GM10266 (cell line): ENCODE results near the gene RPS6KC1.

ENCODE experiments used
- DNase-seq: peaks from one replicate; pipeline ENCODE4 v3.0.0; 2012; ENCODE audit errors: extremely low spot score
- TF ChIP-seq, protein P1 (sequence below): IDR thresholded peaks from 2 replicates; pipeline ENCODE4 v1.5.1; 2012; ENCODE audit warnings: mild to moderate bottlenecking, low read depth; ENCODE audit not compliant: control insufficient read depth, insufficient read depth; ENCODE audit errors: missing control alignments

Gene RPS6KC1

DNA sequence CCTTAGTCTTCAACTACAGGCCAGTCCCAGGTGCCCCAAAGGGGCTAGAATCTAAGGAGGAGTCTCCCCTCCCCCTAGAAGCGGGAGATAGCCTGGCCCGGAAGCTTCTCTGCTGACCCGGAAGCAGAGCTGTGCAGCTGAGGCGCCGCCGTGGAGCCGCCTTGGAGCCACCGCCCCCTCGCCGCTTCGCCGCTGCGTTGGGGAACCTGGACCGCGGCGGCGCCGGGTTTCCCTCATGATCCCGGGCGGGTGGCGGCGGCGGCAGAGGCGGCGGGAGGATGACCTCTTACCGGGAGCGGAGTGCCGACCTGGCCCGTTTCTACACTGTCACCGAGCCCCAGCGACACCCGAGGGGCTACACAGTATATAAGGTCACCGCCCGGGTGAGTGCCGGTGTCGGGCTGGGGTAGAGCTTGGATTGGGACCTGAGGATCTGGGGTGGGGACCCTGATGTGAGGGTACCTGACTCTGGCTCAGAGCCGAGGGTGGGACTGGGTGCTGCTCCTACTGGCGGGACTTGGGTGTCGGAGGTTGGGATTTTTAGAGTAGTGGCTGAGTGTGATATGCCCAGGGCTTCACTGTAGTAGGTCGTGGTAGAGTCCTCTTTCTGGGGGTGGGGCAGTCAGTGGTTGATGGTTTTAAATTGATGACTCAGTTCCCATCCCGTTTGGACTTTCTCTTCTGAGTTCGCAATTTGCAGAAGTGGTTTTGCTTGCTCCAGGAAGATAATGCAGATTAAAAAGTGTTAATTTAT, at the start of gene RPS6KC1:
RPS6KC1 (plus strand) TSS at position 115 of the 754 bp plus-strand sequence; CDS start at position 279, 164 bp downstream.
- TF ChIP-seq, protein P1, sequence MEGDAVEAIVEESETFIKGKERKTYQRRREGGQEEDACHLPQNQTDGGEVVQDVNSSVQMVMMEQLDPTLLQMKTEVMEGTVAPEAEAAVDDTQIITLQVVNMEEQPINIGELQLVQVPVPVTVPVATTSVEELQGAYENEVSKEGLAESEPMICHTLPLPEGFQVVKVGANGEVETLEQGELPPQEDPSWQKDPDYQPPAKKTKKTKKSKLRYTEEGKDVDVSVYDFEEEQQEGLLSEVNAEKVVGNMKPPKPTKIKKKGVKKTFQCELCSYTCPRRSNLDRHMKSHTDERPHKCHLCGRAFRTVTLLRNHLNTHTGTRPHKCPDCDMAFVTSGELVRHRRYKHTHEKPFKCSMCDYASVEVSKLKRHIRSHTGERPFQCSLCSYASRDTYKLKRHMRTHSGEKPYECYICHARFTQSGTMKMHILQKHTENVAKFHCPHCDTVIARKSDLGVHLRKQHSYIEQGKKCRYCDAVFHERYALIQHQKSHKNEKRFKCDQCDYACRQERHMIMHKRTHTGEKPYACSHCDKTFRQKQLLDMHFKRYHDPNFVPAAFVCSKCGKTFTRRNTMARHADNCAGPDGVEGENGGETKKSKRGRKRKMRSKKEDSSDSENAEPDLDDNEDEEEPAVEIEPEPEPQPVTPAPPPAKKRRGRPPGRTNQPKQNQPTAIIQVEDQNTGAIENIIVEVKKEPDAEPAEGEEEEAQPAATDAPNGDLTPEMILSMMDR = peak; percentile 1

GRCh38 chr1:213003256-213003655, 47.8 kb upstream of the RPS6KC1 start:
- no peak for DNase-seq
- TF ChIP-seq, protein P1 = no peak

More for the DNA sequence above, at the start of gene RPS6KC1:
- peak; percentile 88 for DNase-seq

DNA sequence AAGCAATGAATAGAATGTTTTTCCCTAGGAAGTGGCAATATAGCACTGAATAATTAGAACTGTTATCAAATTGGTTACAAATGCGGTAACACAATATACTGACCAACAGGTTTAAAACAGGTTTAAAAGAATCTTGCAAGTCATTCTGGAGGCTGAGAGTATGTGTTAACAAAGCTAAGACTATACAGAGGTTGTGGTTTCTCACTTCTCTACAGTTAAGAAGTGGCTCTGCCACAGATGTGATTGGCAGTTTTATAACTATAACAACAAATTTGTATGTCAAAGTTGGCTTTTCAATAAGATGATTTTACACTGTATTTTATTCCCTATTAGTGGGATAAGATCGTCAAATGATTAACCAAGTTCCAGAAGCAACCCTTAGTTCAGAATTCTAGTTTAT, 42.5 kb upstream of the RPS6KC1 start:
- TF ChIP-seq, protein P1 = no peak
- DNase-seq = peak; percentile 20

GRCh38 chr1:213014642-213015041, 36.4 kb upstream of the RPS6KC1 start:
- DNase-seq = no peak

GRCh38 chr1:213015099-213016050, 35.7 kb upstream of the RPS6KC1 start, which contains the start of gene ANGEL2:
TSS of gene ANGEL2 (minus strand) at chr1:213015867. CDS start at chr1:213015671, 196 bp downstream.
- DNase-seq = peak; percentile 90
- TF ChIP-seq, protein P1 = no peak

More at GRCh38 chr1:213014642-213015041, 36.4 kb upstream of the RPS6KC1 start:
- TF ChIP-seq, protein P1 = no peak

- TF ChIP-seq, protein P1 = no peak
- no peak for DNase-seq
These were observed 33.4 kb upstream of the RPS6KC1 start for GRCh38 chr1:213017447-213018273.
